Measurements from ENCODE around the gene RPL37.
"Not testable (repeated sequence)": the region's sequence is repeated elsewhere in the genome, so short reads cannot be mapped to it uniquely, and the experiment has no call there.

Gene RPL37

GRCh38 chr5:40834849-40835787, at the start of gene RPL37:
TSS of gene RPL37 (minus strand) at chr5:40835222. CDS start at chr5:40835185, 37 bp downstream.
- peak; percentile 99 for DNase-seq

DNA sequence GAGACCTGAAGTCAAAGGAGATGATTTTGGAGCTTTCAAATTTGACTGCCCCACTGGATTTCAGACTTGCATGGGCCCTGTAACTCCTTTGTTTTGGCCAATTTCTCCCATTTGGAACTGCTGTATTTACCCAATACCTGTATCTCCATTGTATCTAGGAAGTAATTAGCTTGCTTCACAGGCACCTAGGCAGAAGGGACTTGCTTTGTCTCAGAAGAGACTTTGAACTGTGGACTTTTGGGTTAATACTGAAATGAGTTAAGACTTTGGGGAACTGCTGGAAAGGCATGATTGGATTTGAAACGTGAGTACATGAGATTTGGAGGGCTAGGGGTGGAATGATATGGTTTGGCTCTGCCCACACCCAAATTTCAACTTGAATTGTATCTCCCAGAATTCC, 48.0 kb upstream of the RPL37 start:
- DNase-seq = not testable (repeated sequence)

DNA sequence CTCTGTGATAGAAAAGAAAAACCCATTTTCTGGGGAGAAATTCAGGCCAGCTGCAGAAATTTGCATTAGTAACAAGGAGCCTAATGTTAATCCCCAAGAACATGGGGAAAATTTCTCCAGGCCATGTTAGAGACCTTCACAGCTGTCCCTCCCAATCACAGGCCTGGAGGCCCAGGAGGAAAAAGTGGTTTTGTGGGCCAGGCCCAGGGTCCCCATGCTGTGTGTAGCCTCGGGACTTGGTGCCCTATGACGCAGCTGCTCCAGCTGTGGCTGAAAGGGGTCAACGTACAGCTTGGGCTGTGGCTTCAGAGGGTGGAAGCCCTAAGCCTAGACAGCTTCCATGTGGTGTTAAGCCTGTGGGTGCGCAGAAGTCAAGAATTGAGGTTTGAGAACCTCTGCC, 47.3 kb upstream of the RPL37 start:
- no peak for DNase-seq

DNA sequence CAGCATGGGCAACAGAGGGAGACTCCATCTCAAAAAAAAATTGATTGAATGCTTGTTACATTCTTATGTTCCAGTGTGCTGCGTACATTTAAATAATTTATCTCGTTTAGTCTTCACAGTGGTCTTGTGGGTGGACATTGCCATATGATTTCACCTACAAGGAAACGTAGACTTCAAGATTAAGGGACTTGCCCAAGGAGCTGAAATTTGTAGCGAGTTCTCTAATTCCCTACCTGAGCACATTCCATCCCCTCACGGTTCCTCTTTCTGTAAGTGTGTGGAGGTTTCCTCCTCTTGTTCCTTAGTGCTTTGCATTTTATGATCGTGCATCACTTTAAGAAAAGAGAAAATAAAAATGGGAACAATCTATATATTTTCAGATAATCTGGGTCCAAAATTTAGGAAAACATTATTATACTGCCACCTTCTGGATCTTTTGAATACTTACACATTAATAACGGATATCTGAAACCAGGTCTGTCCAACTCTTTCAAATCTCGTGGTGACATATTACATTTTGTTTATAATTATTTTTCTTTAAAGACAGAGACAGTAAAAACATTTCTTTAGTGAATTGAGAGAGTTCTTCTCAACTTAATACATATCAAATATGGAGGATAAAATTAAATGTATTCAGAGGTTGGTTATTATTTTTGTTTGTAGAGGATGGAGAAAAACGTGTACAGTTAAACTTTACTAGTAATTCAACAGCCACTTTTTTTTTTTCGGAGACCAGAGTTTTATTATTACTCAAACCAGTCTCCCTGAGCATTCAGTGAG, 44.3 kb upstream of the RPL37 start:
- peak; percentile 55 for DNase-seq

GRCh38 chr5:40877371-40877988, 42.5 kb upstream of the RPL37 start:
- DNase-seq = no peak

DNA sequence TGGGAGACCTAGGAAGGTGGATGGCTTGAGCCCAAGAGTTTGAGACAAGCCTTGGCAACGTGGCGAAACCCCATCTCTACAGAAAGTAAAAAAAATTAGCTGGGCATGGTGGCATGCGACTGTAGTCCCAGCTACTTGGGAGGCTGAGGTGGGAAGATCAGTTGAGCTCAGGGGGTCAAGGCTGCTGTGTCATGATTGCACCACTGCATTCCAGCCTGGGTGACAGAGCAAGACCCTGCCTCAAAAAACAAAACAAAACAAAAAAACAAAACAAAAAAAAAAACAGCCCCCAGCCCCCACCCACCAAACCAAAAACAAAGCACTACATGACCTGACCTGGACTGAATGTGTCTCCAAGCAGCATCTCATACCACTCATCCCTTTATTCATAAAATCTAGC, 40.9 kb upstream of the RPL37 start:
- no peak for DNase-seq

- no peak for DNase-seq
Measured at GRCh38 chr5:40873286-40873880, 38.4 kb upstream of the RPL37 start.

GRCh38 chr5:40872253-40872652, 37.2 kb upstream of the RPL37 start:
- not testable (repeated sequence) for DNase-seq

DNA sequence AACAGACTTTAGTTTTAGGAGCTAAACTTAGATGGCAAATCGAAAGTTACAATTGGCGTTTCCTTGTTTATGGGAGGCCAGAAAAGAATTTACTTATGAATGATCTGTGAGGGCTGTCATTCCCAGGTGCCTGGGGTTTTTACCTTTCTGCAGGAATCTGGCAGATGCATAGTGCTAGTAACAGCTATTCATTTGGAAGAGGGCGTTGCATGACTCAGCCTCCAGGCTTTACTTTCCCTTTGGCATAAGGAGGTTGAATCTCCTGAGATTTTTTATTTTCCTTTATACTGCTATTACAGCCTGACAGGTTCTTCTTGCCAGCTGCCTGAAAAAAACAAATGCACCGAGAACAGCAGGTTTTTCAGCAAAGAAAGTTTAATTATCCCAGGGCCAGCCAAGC, 36.2 kb upstream of the RPL37 start:
- no peak for DNase-seq

DNA sequence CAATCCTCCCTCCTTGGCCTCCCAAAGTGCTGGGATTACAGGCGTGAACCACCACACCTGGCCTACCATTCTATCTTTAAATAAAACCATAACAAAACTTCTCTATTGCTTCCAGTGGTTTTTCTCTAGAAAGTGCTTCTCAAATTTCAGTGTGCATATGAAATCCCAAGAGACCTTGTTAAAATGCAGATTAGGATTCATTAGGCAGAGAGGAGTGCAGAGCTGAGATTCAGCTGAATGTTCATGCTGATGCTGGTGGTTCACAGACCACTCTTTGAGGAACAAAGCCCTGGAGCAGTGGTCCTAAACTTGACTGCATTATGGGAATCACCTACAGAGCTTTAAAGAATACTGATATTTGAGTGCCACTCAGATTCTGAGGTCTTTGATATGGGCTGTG, 34.4 kb upstream of the RPL37 start:
- DNase-seq = no peak

- no peak for DNase-seq
Measured at GRCh38 chr5:40866844-40867243, 31.8 kb upstream of the RPL37 start.

DNA sequence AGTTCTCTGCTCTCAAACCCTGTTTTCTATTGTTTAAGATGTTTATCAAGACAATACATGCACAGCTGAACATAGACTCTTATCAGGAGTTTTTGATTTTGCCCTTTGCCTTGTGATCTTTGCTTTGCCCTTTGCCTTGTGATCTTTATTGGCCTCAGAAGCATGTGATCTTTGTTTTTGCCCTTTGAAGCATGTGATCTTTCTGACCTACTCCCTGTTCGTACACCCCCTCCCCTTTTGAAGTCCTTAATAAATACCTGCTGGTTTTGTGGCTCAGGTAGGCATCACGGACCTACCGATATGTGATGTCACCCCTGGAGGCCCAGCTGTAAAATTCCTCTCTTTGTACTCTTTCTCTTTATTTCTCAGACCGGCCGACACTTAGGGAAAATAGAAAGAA, 30.0 kb upstream of the RPL37 start:
- not testable (repeated sequence) for DNase-seq

GRCh38 chr5:40860711-40861110, 25.7 kb upstream of the RPL37 start:
- no peak for DNase-seq

GRCh38 chr5:40853632-40854192, 18.7 kb upstream of the RPL37 start:
- no peak for DNase-seq

DNA sequence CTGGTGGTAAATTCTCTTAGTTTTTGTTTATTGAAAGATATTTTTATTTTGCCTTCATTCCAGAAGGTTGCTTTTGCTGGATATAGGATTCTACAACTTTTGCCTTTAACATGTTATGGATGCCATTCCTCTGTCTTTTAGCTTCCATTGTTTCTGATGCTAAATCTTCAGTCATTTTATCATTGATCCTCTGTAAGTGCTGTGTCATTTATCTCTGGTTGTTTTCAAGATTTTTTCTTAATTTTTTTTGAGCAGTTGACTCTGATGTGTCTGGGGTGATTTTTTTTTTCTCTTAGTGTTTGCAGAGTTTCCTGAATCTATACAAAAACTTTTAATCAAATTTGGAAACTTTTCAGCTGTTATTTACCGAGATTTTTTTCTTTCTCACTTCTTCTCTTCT, 12.5 kb upstream of the RPL37 start:
- no peak for DNase-seq

DNA sequence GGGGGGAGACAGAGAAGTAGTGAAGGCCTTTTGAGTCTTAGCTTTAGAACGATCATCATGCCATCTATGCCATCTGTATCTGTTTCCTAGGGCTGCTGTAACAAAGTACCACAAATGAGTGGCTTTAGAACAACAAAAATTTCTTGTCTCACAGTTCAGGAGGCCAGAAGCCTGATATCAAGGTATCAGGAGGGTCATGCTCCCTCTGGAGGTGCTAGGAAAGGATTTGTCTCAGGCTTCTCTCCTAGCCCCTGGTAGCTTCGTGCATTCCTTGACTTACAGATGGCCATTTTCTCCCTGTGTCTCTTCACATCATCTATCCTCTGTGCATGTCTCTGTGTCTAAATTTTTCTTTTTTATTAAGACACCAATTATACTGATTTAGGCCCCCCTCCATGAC, 11.3 kb upstream of the RPL37 start:
- DNase-seq = no peak

DNA sequence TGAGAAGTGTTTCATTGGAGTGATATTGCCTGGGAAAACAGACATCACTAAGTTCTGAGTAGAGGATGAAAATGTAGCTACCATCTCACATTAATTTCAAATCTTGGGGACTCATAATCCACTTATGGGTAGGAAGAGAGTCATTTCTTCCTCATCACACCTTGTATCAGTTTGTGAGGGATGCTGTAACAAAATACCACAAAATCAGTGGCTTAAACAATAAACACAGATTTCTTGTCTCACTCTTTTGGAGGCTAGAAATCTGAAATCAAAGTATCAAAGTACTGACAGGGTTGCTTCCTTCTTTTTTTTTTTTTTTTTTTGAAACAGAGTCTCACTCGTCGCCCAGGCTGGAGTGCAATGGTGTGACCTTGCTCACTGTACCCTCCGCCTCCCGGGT, 9.5 kb upstream of the RPL37 start:
- DNase-seq = no peak

DNA sequence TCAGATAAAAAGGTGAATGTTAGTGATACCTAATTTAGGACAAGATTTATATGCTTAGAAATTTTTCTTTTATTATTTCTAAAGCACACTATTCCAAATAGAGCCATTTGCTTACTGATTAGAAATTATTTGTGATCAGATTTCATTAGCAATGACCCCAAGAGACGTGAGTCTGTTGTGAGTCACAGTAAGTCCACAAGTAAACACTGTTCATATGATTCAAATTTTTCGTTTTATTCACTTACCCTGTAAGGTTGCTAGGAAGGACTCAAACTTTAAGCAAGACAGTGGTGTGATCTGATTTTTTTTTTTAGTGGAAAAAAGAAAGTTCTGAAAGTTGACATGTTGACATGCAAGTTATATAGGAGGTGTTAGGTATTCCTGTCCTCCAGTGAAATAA, 7.3 kb upstream of the RPL37 start:
- DNase-seq = no peak

- no peak for DNase-seq
Measured at GRCh38 chr5:40841068-40841805, 6.2 kb upstream of the RPL37 start, which contains the start of gene CARD6. TSS of gene CARD6 (plus strand) at chr5:40841367. CDS start at chr5:40841383, 16 bp downstream.

DNA sequence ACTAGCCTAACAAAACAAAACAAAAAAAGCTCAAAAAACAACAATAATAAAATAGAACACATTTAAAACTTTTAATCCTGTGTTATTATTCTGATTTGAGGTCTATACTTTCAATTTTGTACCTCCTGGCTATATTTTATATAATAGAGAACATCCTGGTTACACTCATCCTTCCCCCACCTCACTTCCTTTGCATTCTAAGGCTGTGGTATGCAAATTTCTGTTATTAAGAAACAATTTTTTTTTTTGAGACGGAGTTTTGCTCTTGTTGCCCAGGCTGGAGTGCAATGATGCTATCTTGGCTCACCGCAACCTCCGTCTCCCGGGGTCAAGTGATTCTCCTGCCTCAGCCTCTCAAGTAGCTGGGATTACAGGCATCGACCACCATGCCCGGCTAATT, 3.1 kb upstream of the RPL37 start:
- DNase-seq = no peak

- DNase-seq = peak; percentile 65
Measured at GRCh38 chr5:40834391-40834848, 602 bp downstream of the RPL37 start.

DNA sequence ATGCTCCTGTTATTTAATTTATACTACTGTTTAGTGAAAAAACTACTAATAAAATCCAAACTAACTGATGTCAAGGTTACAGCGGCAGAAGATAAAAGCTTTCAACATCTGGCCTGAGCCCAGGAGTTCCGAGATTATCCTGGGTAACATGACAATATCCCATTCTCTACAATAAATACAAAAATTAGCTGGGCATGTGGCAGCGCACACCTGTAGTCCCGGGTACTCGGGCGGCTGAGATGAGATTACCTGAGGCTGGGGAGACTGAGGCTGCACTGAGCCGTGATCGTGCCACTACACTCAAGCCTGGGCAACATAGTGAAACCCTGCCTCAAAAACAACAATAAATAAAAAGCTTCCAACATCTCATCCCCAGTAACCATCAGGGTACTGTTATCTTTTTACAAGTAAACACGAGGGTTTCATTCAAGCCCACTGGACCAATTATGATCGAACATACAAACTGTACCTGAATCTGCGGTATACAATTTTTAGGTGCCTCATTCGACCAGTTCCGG, 1.3 kb downstream of the RPL37 start:
- DNase-seq = no peak
